ENCODE measurements around the gene ZC3H4. TPM values are rescaled to one million over a fixed set of nuclear protein-coding genes. Genes with fewer than 3 reads are reported as not detected.

The ZC3H4 gene
- total and polyA plus RNA-seq, 9 of the 15 experiments (the other 6 are each of a cell fraction or from before 2014, with no cell fraction given): 2.2 to 75.6 (median 18.3) TPM

GRCh38 chr19:47112997-47113849 lies at the start of gene ZC3H4 (continued):
- TF ChIP-seq CTCF (IDR thresholded peaks at IDR 0.05 in 2 of 3, conservative IDR thresholded peaks at IDR 0.05 in 1 of 3; ENCODE audit: insufficient read depth in 2 of 3, low read depth in 1 of 3, low read length in 3 of 3): no peak
- TF ChIP-seq ARHGAP35 (IDR thresholded peaks at IDR 0.05; ENCODE audit: partially characterized antibody): no peak
- peak in 1 of 2 experiments; percentile 64; a peak in 3 of 4 replicates for TF ChIP-seq TBL1XR1 (IDR thresholded peaks at IDR 0.05; ENCODE audit: low read length in 2 of 2)
- TF ChIP-seq MYNN (IDR thresholded peaks at IDR 0.05): no peak
- no peak for TF ChIP-seq MYNN (CRISPR knock-in tag; IDR thresholded peaks at IDR 0.05)
- TF ChIP-seq EHMT2 (IDR thresholded peaks at IDR 0.05): no peak
- peak; percentile 45 for TF ChIP-seq ZNF644 (tag; IDR thresholded peaks at IDR 0.05; ENCODE audit: low read depth)
- 0 out of 2 replicates have a peak, but pooled peaks have one; percentile 38 for TF ChIP-seq SMAD3 (CRISPR knock-in tag; conservative IDR thresholded peaks at IDR 0.05)
- TF ChIP-seq KLF13 (tag; IDR thresholded peaks at IDR 0.05; ENCODE audit: borderline replicate concordance, low read depth): no peak; the same call in 1 of the 2 replicates
- TF ChIP-seq MAFG (tag; conservative IDR thresholded peaks at IDR 0.05): no peak
- TF ChIP-seq JUND (IDR thresholded peaks at IDR 0.05; ENCODE audit: borderline replicate concordance, low read depth, low read length): peak; percentile 99
- TF ChIP-seq JUND (tag; IDR thresholded peaks at IDR 0.05; ENCODE audit: borderline replicate concordance, low read depth, low read length): peak; percentile 99
- 0 out of 2 replicates have a peak, but pooled peaks have one; percentile 25 for TF ChIP-seq ZNF431 (CRISPR knock-in tag; IDR thresholded peaks at IDR 0.05)
- peak; percentile 88 for TF ChIP-seq ETV5 (CRISPR knock-in tag; IDR thresholded peaks at IDR 0.05; ENCODE audit: low read depth)
- peak; percentile 71; the same call in 1 of the 2 replicates for TF ChIP-seq CBX1 (IDR thresholded peaks at IDR 0.05; ENCODE audit: low read depth)
- peak; percentile 92 for TF ChIP-seq POLR2A (conservative IDR thresholded peaks at IDR 0.05)
- TF ChIP-seq ZNF311 (CRISPR knock-in tag; IDR thresholded peaks at IDR 0.05): no peak
- TF ChIP-seq E2F5 (CRISPR knock-in tag; IDR thresholded peaks at IDR 0.05): no peak
